GM19240 (cell line): ENCODE measurements around the gene CEP63.
"Not testable (repeated sequence)": the region's sequence is repeated elsewhere in the genome, so short reads cannot be mapped to it uniquely, and the experiment has no call there.

Experiments used
- DNase-seq: peaks from one replicate; pipeline ENCODE4 v3.0.0; 2011; ENCODE audit warnings: low spot score; ENCODE audit not compliant: insufficient read length

The CEP63 gene

GRCh38 chr3:134516905-134517304 lies 31.0 kb downstream of the CEP63 start:
- no peak for DNase-seq

GRCh38 chr3:134517791-134518190 lies 31.9 kb downstream of the CEP63 start:
- DNase-seq = no peak

GRCh38 chr3:134522541-134522940 lies 36.7 kb downstream of the CEP63 start:
- DNase-seq = no peak

- no peak for DNase-seq
Measured at GRCh38 chr3:134525293-134525692, 39.4 kb downstream of the CEP63 start.

DNA sequence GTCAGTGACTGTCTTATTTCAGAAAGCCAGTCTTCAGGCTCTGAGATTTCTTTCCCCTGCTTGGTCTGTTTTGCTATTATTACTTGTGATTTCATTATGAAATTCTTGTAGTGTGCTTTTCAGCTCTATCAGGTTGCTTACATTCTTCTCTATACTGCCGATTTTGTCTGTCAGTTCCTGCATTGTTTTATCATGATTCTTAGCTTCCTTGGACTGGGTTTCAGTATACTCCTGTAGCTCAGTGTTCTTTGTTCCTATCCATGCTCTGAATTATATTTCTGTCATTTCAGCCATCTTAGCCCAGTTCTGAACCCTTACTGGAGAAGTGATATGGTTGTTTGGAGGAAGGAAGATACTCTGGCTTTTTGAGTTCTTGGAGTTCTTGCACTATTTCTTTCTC lies 40.5 kb downstream of the CEP63 start:
- no peak for DNase-seq

DNA sequence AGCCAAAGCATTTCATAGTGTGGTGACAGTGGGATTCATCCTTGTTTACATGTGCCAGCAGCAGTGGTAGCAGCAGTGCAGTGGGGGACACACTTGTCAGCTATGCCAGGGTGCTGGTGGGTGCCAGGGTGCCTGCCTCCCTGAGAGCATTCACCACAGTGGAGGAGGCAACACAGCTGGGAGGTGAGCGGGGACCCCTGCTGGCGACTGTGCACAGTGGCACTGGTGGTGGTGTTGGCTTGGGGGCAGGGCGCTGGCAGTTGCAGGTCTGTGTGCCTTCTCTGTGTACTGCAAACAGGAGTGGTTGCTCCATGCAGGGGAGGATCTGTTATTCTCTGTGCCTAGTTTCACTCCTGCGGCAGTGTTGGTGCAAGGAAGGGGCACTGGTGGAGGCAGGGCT lies 41.2 kb downstream of the CEP63 start:
- no peak for DNase-seq

DNA sequence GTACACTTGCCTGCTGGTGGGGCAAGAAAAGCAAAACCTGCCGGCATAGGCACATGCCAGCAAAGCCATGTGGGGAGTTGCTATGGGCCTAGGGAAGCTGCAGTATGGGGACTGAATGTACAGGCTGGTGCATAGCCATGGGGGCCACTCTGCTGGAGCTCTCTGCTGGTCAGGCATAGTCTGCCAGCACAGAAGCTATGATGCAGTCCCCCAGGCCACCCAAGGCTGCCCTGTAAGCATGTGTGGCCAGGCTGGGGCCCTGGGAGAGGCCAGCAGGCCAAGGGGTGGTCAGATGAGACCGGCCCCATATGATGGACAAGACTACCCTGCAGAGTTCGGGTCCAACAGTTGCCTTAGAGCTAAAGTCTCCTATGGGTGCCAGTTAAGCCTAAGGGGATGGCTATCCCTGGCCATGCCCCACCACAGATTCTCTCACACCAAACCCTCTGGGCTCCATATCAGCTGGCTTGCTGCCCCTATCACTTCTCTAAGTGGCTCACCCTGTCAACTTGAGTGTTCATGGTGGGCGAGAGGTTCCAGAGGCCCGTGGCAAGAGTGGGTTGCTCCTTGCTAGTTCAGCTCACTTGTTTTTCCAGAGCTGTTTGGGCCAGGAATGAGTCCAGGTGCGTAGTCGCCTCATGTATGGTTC lies 41.8 kb downstream of the CEP63 start:
- no peak for DNase-seq

DNA sequence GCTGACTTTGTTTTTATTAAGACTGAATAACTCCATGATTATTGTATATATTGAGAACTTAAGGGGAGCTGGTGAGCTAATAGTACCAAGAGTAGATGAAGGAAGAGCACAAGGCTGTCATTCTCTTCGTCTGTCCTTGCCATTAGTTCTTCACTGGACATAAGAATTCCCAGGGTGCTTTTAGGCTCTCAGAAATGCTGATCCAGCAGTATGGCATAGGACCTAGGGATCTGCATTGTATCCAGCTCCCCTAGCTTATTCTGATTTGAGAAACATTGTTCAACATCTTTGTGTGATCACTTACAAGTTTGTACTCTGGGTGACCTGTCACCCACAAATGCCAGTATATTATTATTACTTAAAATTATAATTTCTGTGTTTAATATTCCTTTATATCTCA lies 47.6 kb downstream of the CEP63 start:
- DNase-seq = no peak

DNA sequence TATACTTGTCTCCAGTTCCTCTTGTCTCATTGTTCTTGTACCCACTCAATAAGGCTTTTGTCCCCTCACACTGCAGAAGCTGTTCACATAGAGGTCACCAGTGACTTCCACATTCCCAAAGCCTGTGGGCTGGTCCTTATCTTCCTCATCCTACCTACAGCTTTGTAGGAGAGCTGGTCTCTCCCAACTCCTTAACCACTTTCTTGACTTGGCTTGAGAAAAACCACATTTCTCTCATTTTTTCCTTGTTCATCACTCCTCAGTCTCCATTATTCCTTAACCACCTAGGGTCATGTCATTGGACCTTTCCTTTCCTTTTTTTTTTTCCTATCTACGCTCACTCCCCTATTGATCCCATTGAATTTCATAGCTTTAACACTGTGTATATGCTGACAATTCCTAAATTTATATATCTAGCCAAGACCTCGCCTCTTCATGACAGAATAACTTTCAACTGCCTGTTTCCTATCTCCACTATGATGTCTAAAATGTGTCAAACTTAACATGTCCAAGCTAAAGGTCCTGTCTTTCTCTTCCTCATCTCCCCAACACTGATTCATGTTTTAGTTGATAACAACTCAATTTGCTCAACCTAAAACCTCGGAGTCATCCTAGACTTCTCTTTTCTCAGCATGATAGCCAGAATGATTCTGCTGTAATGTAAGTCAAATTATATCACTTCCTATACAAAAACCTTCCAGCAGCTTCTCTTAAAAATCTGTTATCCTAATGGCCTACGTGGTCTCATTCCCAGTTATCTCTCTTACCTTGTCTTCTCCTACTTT lies 49.5 kb downstream of the CEP63 start:
- no peak for DNase-seq

DNA sequence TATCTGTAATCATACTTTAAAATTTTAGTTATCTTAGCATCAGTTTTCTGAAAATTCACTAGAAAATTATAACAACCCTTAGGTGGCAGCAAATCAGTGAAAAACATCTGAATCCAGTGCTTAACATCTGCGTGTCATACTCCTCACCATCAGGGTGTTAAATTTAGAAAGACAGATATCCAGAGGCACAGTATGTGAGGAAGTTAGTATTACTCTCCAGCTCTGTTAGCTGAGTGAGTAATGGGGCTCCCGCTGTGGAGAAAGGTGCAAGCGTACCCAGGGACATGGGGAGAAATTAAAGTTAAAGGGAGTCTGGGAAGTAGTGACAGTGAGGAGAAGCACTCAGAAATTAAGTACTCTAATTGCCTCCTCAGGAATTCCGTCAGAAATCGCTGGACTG lies 50.9 kb downstream of the CEP63 start:
- no peak for DNase-seq

DNA sequence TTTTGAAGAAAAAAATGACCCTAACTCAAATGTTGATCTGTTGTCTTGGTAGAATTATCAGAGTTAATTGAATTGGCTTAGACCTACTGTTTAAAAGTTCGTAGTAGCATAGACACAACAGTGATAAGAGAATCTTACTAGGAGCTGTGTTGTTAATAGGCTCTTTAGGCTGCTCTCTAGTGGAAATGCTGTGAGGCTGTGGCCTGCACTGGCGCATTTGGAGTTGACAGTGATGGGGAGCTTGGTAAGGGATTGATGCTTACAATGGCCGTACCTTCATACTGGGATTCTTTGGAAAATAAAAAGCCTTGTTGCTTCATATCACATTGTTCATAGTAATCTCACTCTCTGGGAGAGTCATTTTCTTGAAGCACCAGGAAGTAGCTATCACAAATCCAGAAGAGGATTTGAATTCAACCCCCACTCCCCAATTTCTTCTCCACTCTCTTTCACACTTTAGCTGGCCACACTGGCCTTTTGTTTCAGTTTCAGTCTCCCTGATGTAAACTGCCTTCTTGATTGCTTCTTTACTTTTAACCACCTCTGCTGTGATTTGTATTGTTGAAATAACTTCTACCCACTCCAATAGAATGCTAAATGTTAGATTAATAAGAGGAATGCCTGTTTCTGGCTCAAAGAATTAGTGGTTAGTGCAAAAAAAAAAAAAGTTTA lies 56.6 kb downstream of the CEP63 start:
- DNase-seq = no peak

DNA sequence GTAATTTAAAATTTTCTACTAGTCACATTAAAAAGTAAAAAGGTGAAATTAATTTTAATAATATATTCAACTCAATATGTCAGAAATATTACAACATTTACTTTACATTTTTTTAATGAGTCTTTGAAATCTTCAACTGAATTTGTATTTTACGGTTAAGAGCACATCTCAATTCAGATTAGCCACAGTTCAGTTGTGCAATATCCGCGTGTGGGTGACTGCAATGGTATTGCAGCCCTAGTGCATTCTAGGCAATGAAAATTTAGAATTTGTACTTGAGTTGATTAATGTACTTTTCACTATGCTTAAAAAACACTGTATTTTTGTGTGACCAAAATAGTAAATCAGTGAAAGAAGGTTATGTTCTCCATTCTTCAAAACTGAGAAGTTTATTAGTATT lies 57.3 kb downstream of the CEP63 start:
- no peak for DNase-seq

- no peak for DNase-seq
Measured at GRCh38 chr3:134544316-134544715, 58.5 kb downstream of the CEP63 start.

GRCh38 chr3:134544783-134545182 lies 58.9 kb downstream of the CEP63 start:
- not testable (repeated sequence) for DNase-seq

GRCh38 chr3:134545818-134546217 lies 60.0 kb downstream of the CEP63 start:
- no peak for DNase-seq

- no peak for DNase-seq
Measured at GRCh38 chr3:134552784-134553183, 66.9 kb downstream of the CEP63 start.

DNA sequence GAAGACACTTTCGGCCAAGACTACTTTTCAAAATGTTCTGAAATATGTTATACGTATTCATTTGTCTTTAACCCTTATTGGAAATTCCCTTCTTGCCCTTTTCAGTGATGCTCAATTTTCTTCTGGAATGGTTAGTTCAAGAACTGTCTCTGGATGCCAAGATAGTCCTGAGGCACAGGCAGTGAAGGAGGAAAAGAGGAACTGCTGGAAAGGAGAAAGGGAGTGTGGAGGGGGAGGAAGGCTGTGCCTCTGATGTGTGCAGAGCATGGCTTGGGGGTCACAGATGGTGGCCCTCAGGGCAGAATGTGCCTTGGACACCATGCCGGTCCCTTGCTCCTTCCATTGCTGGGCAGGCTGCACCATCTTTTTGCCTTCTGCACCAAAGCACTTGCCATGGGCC lies 73.7 kb downstream of the CEP63 start:
- DNase-seq = no peak

GRCh38 chr3:134562055-134562454 lies 76.2 kb downstream of the CEP63 start:
- no peak for DNase-seq

DNA sequence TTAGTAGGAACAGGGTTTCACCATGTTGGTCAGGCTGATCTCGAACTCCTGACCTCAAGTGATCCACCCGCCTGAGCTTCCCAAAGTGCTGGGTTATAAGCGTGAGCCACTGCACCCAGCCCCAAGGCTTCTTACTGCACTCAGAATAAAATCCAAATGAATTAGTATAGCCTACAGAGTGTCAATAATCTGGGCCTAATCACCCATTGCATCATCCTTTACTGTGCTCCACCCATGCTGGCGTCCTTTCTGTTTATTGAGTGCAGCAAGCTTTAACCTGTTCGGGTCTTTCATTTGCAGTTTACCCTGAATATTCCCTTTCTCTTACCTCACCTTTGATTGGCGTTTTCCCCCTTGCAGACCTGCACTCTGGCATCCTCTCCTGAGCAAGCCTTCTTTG lies 77.7 kb downstream of the CEP63 start:
- no peak for DNase-seq

GRCh38 chr3:134564991-134565390 lies 79.1 kb downstream of the CEP63 start:
- no peak for DNase-seq

GRCh38 chr3:134567605-134568004 lies 81.7 kb downstream of the CEP63 start:
- no peak for DNase-seq

DNA sequence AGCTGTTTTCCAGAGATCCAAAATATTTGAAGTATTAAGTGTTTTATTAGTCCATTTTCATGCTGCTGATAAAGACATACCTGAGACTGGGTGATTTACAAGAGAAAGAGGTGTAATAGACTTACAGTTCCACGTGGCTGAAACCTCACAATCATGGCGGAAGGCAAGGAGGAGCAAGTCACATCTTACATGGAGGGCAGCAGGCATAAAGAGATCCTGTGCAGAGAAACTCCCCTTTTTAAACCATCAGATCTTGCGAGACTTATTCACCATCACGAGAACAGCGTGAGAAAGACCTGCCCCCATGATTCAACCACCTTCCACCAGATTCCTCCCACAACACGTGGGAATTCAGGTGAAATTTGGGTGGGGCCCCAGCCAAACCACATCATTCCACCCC lies 82.9 kb downstream of the CEP63 start:
- no peak for DNase-seq

GRCh38 chr3:134569899-134570298 lies 84.0 kb downstream of the CEP63 start:
- DNase-seq = not testable (repeated sequence)
